Measurements from ENCODE around the gene TNFRSF12A.

TNFRSF12A gene

GRCh38 chr16:3012828-3013420, 7.2 kb upstream of the TNFRSF12A start, which contains the start of gene CLDN9:
Gene CLDN9, plus strand, starts transcription at chr16:3012923. Its CDS starts 440 bp downstream, at chr16:3013363.
- peak in 1 of 2 experiments; percentile 11 for DNase-seq

DNA sequence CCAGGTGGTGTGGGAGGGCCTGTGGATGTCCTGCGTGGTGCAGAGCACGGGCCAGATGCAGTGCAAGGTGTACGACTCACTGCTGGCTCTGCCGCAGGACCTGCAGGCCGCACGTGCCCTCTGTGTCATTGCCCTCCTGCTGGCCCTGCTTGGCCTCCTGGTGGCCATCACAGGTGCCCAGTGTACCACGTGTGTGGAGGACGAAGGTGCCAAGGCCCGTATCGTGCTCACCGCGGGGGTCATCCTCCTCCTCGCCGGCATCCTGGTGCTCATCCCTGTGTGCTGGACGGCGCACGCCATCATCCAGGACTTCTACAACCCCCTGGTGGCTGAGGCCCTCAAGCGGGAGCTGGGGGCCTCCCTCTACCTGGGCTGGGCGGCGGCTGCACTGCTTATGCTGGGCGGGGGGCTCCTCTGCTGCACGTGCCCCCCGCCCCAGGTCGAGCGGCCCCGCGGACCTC, 6.6 kb upstream of the TNFRSF12A start:
- DNase-seq: no peak

DNA sequence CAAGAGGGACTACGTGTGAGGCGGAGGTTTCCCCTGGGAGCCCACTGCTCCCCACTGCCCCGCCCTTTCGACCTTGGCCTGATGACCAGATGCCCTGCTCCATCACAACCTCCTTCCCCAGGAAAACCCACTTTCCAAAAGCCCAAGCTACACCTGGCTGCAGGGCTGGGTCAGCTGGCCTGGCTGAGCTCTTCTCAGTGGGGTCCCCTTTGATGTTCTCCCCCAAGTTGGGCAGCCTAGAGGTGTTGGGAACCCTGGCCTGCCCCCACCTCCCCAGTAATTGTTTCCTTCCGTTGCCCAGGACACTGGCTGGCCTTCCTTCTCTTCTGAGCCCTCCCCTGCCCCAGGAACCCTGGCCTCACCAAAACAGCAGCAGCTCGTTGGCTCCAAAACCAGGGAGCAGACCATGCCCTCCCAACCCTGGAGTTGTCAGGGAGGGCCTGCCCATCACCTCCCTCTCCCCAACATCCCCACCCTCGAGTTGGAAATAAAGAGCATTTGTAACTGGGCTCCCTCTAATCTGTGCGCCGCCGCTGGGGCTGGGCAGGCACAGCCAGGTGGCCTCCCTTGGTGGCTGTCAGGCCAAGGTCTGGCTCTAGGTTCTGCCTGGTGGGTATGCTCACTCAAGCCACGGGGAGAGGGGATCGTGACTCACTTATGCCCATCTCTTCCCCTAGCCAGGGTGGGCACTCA, 6.0 kb upstream of the TNFRSF12A start:
- no peak for DNase-seq

DNA sequence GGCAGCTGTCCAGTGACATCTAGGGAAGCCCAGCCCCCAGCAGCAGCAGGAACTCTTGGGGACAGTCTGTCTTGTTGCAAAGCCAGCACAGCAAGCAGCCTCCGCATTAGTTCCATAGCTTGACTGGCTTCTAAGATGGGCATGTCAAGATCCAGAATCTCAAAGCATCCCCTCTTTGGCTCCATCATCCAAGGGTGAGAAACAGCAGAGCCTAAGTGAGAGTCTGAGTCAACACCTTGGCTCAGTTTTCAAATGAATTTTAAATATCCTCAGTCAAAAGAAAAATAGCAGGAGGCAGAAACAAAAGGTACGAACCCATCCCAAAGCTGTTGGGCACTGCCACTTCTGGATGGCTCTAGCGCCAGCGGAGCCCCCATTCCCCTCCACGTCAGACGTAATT, 5.2 kb upstream of the TNFRSF12A start:
- DNase-seq: no peak

DNA sequence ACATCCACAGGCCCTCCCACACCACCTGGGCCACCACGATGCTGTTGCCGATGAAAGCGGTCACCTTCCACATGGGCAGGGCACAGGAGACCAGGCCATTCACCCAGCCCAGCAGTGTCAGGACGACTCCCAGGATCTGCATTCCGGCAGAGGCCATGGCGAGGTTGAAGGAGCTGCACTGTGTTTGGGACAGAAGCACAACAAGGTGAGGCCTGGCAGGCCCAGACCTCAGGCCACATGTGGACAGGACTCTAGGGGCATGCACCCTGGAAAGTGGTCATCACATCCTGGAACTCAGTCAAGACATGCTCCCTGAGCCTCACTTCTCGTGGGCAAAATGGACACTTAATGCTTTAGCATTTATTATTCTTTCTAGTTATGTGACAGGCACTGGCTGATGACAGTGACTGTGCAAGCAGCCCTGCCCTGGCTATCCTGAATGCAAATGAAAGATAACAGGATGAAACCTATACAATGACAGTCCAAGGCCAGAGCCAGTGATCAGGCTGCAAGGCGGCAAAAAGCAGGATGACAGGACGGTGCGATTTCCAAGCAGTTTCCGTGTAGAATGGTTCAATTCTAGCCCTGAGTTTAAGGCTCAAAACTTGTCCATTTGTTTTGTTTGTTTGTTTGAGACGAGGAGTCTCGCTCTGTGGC, 4.2 kb upstream of the TNFRSF12A start:
- no peak for DNase-seq

GRCh38 chr16:3017344-3017743, 2.8 kb upstream of the TNFRSF12A start:
- no peak for DNase-seq

DNA sequence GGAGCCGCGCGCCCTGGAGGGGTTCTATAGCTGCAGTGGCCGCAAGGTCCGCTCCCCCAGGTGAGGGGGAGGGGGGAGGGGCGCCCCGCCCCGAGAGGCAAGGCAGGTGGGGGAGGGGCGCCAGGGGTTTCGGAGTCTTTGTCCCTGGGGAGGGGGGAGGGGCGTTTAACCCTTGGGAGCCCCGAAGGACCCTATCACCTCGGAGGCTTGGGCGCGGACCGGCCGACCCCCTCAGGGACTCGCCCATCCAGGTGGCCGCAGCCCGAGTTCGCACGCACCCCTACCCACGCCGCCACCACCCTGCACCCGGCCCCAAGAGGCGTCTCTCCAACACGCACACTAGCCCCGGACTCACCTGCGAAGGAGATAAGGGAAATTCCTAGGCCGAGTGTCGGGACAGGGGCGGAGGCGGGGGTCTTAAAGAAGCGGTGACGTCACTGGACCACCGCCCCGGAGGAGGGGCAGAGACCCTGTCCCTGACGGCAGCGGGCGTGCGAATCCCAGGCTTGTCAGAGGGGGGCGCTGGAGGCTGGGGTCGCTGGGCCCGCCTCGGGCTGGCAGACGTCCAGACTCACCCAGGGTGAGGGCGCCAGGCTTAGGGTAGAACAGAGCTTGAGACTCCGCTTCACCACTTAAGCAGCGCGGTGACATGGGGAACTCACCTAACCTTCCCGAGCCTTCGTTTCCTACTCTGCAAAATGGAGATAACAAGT, 2.2 kb upstream of the TNFRSF12A start, which contains the start of gene CLDN6:
TSS of gene CLDN6 (minus strand) at position 390 of the 713 bp plus-strand sequence. CDS start 2,162 bp downstream, outside the sequence.
- DNase-seq: no peak

- no peak for DNase-seq
Measured at GRCh38 chr16:3019594-3020246, 448 bp upstream of the TNFRSF12A start.

DNA sequence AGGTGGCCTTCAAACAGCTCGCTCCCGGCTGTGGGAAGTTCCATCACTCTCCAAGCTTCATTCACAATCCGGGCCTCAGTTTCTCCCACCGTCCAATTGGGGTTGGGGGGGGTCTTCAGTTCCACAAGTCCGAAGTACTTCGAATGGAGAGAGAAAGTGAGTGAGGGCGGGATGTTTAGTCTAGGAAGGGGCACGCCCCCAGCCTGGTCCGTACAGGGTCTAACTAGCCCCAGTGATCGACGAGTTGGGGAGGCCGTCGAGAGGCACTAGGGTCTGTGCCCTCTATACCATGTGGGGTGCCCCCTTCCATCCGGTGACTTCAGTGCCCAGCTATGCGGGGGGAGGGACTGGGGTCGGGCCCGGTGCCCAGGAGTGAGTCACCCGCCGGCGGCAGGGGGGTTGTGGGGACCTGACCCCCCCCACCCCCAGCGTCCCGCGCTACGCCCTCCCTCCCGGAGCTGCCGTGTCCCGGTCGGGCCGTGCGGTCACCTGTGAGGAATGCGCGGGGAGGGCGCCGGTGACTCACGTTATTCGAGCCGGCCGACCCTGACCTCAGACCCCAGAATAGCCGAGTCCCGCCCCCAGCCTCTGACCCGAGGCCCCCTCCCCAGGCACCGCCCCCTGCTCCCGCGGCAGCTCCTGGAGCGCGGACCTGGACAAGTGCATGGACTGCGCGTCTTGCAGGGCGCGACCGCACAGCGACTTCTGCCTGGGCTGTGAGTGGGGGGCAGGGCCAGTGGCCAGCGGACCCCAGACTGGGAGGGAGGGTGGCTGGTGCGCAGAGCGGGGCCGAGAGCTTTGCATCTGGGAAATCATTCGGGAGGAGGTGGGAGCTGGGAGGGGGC, 658 bp downstream of the TNFRSF12A start:
- DNase-seq: peak; percentile 68 to 77

- DNase-seq: peak; percentile 65 to 76
Measured at GRCh38 chr16:3021449-3022207, 1.5 kb downstream of the TNFRSF12A start.

- DNase-seq: peak; percentile 46 to 70
Measured at GRCh38 chr16:3022208-3022683, 2.1 kb downstream of the TNFRSF12A start.

DNA sequence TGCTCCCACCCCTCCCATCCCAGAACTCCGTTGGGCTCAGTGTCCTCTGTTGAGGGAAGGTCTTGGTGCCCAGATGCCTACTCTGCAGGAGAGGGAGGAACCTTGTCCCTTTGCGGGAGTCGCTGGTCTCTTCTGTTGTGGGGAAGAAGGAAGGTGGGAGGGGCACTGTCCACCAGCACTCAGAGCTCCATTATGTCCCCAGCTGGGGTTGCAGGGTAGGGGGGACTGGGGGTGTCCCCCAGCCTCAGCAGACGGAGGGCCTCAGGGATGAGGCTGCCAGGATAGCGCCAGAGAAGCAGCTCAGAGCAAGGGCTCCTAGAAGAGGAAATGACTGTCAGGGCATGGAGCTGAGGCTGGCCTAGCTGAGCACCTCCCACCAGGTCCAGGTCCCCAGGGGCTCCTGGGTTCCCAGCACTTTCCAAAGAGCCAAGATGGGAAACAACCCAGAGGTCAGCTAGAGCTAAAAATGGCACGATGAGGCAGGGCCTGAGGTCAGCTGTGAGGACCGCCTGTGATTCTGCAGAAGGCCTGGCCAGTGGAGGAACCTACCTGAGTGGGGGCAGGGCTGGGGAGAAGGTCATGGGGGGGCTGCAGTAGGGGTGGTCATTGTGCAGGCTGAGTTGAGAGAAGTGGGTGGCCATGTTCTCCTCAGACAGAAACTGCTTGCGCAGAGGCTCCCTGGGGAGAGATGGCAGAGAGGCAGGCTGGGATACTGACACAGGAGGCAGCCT, 2.7 kb downstream of the TNFRSF12A start:
- peak in 1 of 2 experiments; percentile 46 for DNase-seq

GRCh38 chr16:3023415-3023668, 3.2 kb downstream of the TNFRSF12A start:
- DNase-seq: peak; percentile 76 to 84

DNA sequence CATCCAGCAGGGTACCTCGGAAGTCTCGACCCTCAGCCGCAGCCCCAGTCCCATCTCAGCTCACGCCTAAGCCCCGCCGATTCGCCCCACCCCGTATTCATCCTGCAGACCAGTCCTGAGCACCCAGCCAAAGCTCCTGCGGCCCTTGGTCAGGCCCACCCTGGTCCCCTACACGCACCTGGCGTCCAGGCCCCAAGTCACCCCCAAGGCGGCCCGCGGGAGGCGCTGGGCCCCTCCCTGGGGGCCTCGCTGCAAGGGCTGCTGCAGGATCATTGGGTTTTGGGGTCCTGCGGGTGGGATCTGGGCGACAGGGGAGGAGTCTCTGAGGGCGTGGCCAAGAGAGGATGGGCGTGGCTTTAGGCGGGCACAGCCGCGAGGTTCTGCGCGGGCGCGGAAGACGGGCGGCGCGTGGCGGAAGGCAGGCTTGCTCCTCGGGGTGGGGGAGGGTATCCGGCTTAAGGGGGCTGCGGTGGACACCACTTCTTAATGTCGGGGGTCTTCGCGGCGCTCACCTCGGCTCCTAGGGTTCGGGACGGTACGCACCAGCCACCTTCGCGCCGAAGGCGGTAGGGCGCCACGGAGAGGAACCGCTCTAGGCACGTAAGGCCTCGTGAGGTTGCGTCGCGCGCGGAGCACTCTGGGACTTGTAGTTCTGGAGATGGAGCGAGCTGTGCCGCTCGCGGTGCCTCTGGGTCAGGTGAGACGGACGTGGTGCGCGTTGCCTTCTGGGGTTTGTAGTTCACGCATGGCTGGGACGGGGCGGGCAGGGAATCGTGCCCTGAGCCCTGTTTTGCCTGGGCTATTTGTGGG, 3.7 kb downstream of the TNFRSF12A start, which contains the start of the genes HCFC1R1 and THOC6:
TSS of gene HCFC1R1 (minus strand) at position 274 of the 810 bp plus-strand sequence. CDS start at position 273, 1 bp downstream.
TSS of gene THOC6 (plus strand) at position 367 of the 810 bp plus-strand sequence. CDS start at position 659, 292 bp downstream.
- DNase-seq: peak; percentile 81 to 89

- DNase-seq: no peak
Measured at GRCh38 chr16:3025032-3026002, 5.1 kb downstream of the TNFRSF12A start.

DNA sequence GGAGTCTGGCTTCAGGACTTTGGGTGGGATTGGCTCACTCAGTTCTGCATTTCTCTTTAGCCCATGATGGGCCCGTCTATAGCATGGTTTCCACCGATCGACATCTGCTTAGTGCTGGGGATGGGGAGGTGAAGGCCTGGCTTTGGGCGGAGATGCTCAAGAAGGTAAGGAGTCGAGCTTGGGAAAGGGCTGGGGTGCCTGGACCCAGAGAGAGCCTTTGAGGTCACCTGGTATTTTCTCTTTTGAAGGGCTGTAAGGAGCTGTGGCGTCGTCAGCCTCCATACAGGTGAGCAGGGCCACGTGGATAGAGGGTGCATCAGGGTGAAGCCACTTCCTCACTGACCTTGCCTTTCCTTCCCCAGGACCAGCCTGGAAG, 5.8 kb downstream of the TNFRSF12A start:
- no peak for DNase-seq

- no peak for DNase-seq
Measured at GRCh38 chr16:3026609-3027488, 6.7 kb downstream of the TNFRSF12A start.
